ENCODE results near the gene DIP2C.
"Not testable (repeated sequence)": the region's sequence is repeated elsewhere in the genome, so short reads cannot be mapped to it uniquely, and the experiment has no call there.

DIP2C gene

GRCh38 chr10:689452-690371 lies at the start of gene DIP2C:
Gene DIP2C (minus strand): TSS chr10:689668. CDS start chr10:689578, 90 bp downstream.
- no peak for DNase-seq (ENCODE audit: low read depth in 3 of 3)

GRCh38 chr10:734481-734880 lies 45.0 kb upstream of the DIP2C start:
- no peak for DNase-seq (ENCODE audit: low read depth in 3 of 3)

GRCh38 chr10:733086-733485 lies 43.6 kb upstream of the DIP2C start:
- no peak for DNase-seq (ENCODE audit: low read depth in 3 of 3)

GRCh38 chr10:729213-729612 lies 39.7 kb upstream of the DIP2C start:
- no peak for DNase-seq (ENCODE audit: low read depth in 3 of 3)

GRCh38 chr10:728603-729002 lies 39.1 kb upstream of the DIP2C start:
- DNase-seq (ENCODE audit: low read depth in 3 of 3): no peak

GRCh38 chr10:727162-727790 lies 37.8 kb upstream of the DIP2C start:
- no peak for DNase-seq (ENCODE audit: low read depth in 3 of 3)

- DNase-seq (ENCODE audit: low read depth in 3 of 3): no peak
Measured at GRCh38 chr10:725786-726185, 36.3 kb upstream of the DIP2C start.

GRCh38 chr10:725302-725701 lies 35.8 kb upstream of the DIP2C start:
- no peak for DNase-seq (ENCODE audit: low read depth in 3 of 3)

- no peak for DNase-seq (ENCODE audit: low read depth in 3 of 3)
Measured at GRCh38 chr10:723973-724372, 34.5 kb upstream of the DIP2C start.

GRCh38 chr10:722281-723060 lies 33.0 kb upstream of the DIP2C start:
- no peak for DNase-seq (ENCODE audit: low read depth in 3 of 3)

- DNase-seq (ENCODE audit: low read depth in 3 of 3): no peak
Measured at GRCh38 chr10:718143-718700, 28.8 kb upstream of the DIP2C start.

GRCh38 chr10:717458-717857 lies 28.0 kb upstream of the DIP2C start:
- DNase-seq (ENCODE audit: low read depth in 3 of 3): no peak

- no peak for DNase-seq (ENCODE audit: low read depth in 3 of 3)
Measured at GRCh38 chr10:716821-717220, 27.4 kb upstream of the DIP2C start.

GRCh38 chr10:714214-714613 lies 24.7 kb upstream of the DIP2C start:
- DNase-seq (ENCODE audit: low read depth in 3 of 3): no peak

- DNase-seq (ENCODE audit: low read depth in 3 of 3): no peak
Measured at GRCh38 chr10:712575-712974, 23.1 kb upstream of the DIP2C start.

- DNase-seq (ENCODE audit: low read depth in 3 of 3): no peak
Measured at GRCh38 chr10:712089-712488, 22.6 kb upstream of the DIP2C start.

- DNase-seq (ENCODE audit: low read depth in 3 of 3): no peak
Measured at GRCh38 chr10:707861-708260, 18.4 kb upstream of the DIP2C start.

- DNase-seq (ENCODE audit: low read depth in 3 of 3): no peak
Measured at GRCh38 chr10:707456-707855, 18.0 kb upstream of the DIP2C start.

- DNase-seq (ENCODE audit: low read depth in 3 of 3): no peak
Measured at GRCh38 chr10:703118-703517, 13.7 kb upstream of the DIP2C start.

- not testable (repeated sequence) for DNase-seq (ENCODE audit: low read depth in 3 of 3)
Measured at GRCh38 chr10:700183-700582, 10.7 kb upstream of the DIP2C start.

- no peak for DNase-seq (ENCODE audit: low read depth in 3 of 3)
Measured at GRCh38 chr10:697097-697875, 7.8 kb upstream of the DIP2C start.
